HepG2 (cell line): Measurements from ENCODE around the gene WDFY1.

Experiments
- BRCA1 ChIP-seq: sonication (generic); formaldehyde crosslinking; IDR thresholded peaks from 2 replicates; pipeline ENCODE4 v1.4.0; 2020; ENCODE audit warnings: missing genetic modification reagents
- CCAR2 ChIP-seq: fragments of 200-400 bp; formaldehyde crosslinking; optimal IDR thresholded peaks from 2 replicates; pipeline ENCODE3; 2018; ENCODE audit warnings: low read depth, mild to moderate bottlenecking, low read length, moderate library complexity
- HOXA5 ChIP-seq: sonication (generic); formaldehyde crosslinking; IDR thresholded peaks from 2 replicates; pipeline ENCODE4 v1.4.0; 2020; ENCODE audit warnings: missing genetic modification reagents
- KAT2B ChIP-seq: fragments of 150-350 bp; IDR thresholded peaks from 2 replicates; pipeline ENCODE4 v1.6.1; 2014; ENCODE audit warnings: low read depth, low read length, borderline replicate concordance
- MEIS1 ChIP-seq: sonication (generic); formaldehyde crosslinking; IDR thresholded peaks from 2 replicates; pipeline ENCODE4 v1.9.0; 2021; ENCODE audit warnings: mild to moderate bottlenecking, missing genetic modification reagents, moderate library complexity, borderline replicate concordance
- POLR2AphosphoS5 ChIP-seq: IDR thresholded peaks from 2 replicates; pipeline ENCODE4 v1.6.1; 2012; ENCODE audit warnings: low read depth, low read length
- YY1 ChIP-seq: IDR thresholded peaks from 2 replicates; pipeline ENCODE4 v1.6.1; 2011; ENCODE audit warnings: low read length, low read depth, moderate library complexity, mild to moderate bottlenecking; ENCODE audit not compliant: insufficient read depth, insufficient replicate concordance
- ZNF24 ChIP-seq: fragments of 450-650 bp; IDR thresholded peaks from 2 replicates; pipeline ENCODE4 v1.6.1; 2017; ENCODE audit warnings: antibody characterized with exemption, mild to moderate bottlenecking
- ZNF713 ChIP-seq: sonication (generic); formaldehyde crosslinking; IDR thresholded peaks from 2 replicates; pipeline ENCODE4 v1.4.0; 2020; ENCODE audit warnings: mild to moderate bottlenecking, missing genetic modification reagents
- ZSCAN21 ChIP-seq: sonication (generic); formaldehyde crosslinking; IDR thresholded peaks from 2 replicates; pipeline ENCODE4 v1.8.0; 2022; ENCODE audit warnings: mild to moderate bottlenecking, missing genetic modification reagents, moderate library complexity, borderline replicate concordance
- TF ChIP-seq, protein P1 (sequence below): sonication (generic); formaldehyde crosslinking; IDR thresholded peaks from 2 replicates; pipeline ENCODE4 v1.5.0; 2020; ENCODE audit warnings: mild to moderate bottlenecking, missing genetic modification reagents, moderate library complexity
- TF ChIP-seq, protein P2 (sequence below): IDR thresholded peaks from 2 replicates; pipeline ENCODE4 v1.6.1; 2012; ENCODE audit warnings: low read depth, low read length, improper control_type of control experiment

DNA sequence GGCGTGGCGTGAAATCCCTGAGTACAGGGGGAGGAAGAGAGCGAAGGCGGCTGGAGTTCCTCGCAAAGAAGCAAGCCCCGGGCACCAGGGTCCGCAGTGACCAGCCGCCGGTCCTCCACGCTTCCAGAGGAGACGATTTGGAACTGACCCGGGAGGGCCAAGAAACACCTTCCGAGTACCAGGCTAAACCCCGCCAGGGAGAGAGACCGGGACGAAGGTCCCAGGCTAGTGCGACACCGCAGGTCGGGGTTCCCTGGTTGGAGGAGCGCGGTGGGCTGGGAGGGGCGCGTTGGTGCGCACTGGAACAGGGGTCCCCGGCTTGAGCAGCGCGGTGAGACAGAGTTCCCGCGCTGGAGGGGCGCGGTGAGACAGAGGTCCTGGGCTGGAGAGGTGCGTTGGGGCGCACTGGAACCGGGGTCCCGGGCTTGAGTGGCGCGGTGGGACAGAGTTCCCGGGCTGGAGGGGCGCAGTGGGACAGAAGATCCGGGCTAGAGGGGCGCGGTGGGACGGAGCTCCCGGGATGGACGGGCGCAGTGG, 901 bp downstream of the WDFY1 start:
- TF ChIP-seq ZNF713 (CRISPR knock-in tag) = no peak
- no peak; the same call in none of the 2 replicates for TF ChIP-seq POLR2AphosphoS5
- TF ChIP-seq ZSCAN21 (CRISPR knock-in tag) = peak; percentile 84
- TF ChIP-seq KAT2B = no peak
- TF ChIP-seq, protein P1, sequence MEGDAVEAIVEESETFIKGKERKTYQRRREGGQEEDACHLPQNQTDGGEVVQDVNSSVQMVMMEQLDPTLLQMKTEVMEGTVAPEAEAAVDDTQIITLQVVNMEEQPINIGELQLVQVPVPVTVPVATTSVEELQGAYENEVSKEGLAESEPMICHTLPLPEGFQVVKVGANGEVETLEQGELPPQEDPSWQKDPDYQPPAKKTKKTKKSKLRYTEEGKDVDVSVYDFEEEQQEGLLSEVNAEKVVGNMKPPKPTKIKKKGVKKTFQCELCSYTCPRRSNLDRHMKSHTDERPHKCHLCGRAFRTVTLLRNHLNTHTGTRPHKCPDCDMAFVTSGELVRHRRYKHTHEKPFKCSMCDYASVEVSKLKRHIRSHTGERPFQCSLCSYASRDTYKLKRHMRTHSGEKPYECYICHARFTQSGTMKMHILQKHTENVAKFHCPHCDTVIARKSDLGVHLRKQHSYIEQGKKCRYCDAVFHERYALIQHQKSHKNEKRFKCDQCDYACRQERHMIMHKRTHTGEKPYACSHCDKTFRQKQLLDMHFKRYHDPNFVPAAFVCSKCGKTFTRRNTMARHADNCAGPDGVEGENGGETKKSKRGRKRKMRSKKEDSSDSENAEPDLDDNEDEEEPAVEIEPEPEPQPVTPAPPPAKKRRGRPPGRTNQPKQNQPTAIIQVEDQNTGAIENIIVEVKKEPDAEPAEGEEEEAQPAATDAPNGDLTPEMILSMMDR (CRISPR knock-in tag) = peak; percentile 30
- no peak for TF ChIP-seq BRCA1 (CRISPR knock-in tag)
- no peak for TF ChIP-seq CCAR2
- TF ChIP-seq ZNF24 = no peak
- TF ChIP-seq HOXA5 = no peak
- no peak for TF ChIP-seq YY1
- TF ChIP-seq MEIS1 (CRISPR knock-in tag) = 0 out of 2 replicates have a peak, but pooled peaks have one; percentile 13
- TF ChIP-seq, protein P2, sequence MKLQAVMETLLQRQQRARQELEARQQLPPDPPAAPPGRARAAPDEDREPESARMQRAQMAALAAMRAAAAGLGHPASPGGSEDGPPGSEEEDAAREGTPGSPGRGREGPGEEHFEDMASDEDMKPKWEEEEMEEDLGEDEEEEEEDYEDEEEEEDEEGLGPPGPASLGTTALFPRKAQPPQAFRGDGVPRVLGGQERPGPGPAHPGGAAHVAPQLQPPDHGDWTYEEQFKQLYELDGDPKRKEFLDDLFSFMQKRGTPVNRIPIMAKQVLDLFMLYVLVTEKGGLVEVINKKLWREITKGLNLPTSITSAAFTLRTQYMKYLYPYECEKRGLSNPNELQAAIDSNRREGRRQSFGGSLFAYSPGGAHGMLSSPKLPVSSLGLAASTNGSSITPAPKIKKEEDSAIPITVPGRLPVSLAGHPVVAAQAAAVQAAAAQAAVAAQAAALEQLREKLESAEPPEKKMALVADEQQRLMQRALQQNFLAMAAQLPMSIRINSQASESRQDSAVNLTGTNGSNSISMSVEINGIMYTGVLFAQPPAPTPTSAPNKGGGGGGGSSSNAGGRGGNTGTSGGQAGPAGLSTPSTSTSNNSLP = no peak
